Measurements from ENCODE around the gene MCF2L2. TPM values are rescaled to one million over a fixed set of nuclear protein-coding genes. Genes with fewer than 3 reads are reported as not detected.

MCF2L2 gene
- total RNA-seq, 2 experiments from 2014 or later: 6.5 to 8.2 TPM

DNA sequence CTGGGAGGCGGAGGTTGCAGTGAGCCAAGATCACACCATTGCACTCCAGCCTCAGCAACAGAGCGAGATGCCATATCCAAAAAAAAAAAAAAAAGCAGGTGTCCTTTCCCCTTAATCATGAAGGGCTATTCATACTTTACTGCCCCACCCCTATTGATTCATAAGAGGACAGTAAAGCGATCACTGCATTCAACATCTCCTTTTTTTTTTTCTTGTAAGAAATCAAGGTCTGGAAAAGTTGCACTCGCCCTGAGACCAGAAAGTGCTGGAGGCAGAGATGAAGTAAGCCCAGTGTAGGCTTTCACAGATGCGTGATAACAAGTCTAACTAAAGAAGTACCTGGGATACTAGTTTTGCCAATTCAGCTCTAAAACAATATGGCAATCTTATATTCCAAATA is 151.2 kb downstream of the MCF2L2 start:
- Mint-ChIP-seq H3K9me3 (no peaks in the 10 kb centered on the region), H3K27me3 (no peaks in the 10 kb centered on the region), H3K4me1 (no peaks in the 10 kb centered on the region), H3K27ac (no peak overlapping the region), H3K4me3 (no peak overlapping the region), H3K36me3 (peaks cover 4% of the 10 kb centered on the region)
- ATAC-seq (ENCODE audit: low read depth) (no peak), DNase-seq (no peak)
- POLR2A ChIA-PET: interaction anchor here (0.7 kb wide), 2 partner anchors 47 to 387 kb away, joined by 3 to 4 read pairs; no protein-coding TSS in a partner anchor

DNA sequence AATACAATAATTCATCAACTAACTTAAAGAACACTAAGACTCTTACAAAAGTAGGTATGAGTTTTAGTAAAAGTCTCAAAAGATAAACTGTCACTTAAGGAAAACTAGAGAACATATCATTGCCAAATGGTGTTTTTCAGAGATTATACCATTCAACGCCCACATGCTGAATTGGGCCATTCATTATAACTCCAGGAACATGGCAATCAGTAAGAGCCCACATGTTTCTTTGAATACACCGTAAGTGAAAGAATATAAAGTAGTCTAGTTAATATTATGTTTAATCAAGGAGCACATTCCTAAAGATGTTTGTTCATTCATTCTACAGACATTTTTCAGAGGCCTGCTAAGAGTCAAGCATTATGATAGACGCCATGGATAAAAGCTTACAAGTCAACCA is 152.5 kb downstream of the MCF2L2 start:
- POLR2A ChIA-PET: no interaction called here
- no peak for DNase-seq
- peaks cover 6% of the 10 kb centered on the region for H3K36me3 Mint-ChIP-seq

DNA sequence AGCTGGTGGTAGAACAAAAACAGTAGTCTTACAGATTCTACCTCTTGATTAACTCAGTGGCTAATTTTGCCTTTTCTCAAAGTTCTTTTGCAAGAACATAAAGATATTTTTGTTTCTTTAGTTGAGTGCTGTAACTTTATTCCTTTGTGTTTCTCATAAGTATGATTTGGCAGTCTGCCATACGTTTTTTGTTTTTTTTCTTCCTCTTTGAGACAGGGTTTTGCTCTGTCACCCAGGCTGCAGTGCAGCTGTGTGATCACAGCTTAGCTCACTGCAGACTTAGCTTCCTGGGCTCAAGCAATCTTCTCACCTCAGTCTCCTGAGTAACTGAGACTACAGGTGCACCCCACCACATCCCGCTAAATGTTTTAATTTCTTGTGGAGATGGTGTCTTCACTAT is 153.0 kb downstream of the MCF2L2 start:
- ATAC-seq (ENCODE audit: low read depth): peak; percentile 47
- H3K27me3 Mint-ChIP-seq: no peaks in the 10 kb centered on the region
- POLR2A ChIA-PET: no interaction called here
- no peaks in the 10 kb centered on the region for H3K4me1 Mint-ChIP-seq
- H3K27ac Mint-ChIP-seq: no peak overlapping the region
- no peaks in the 10 kb centered on the region for H3K9me3 Mint-ChIP-seq
- H3K36me3 Mint-ChIP-seq: peaks cover 6% of the 10 kb centered on the region
- no peak overlapping the region for H3K4me3 Mint-ChIP-seq
- no peak for DNase-seq

More for the DNA sequence above, 152.5 kb downstream of the MCF2L2 start:
- H3K4me3 Mint-ChIP-seq: no peak overlapping the region
- H3K4me1 Mint-ChIP-seq: no peaks in the 10 kb centered on the region
- H3K9me3 Mint-ChIP-seq: no peaks in the 10 kb centered on the region
- H3K27ac Mint-ChIP-seq: no peak overlapping the region
- no peak for ATAC-seq (ENCODE audit: low read depth)
- H3K27me3 Mint-ChIP-seq: no peaks in the 10 kb centered on the region

DNA sequence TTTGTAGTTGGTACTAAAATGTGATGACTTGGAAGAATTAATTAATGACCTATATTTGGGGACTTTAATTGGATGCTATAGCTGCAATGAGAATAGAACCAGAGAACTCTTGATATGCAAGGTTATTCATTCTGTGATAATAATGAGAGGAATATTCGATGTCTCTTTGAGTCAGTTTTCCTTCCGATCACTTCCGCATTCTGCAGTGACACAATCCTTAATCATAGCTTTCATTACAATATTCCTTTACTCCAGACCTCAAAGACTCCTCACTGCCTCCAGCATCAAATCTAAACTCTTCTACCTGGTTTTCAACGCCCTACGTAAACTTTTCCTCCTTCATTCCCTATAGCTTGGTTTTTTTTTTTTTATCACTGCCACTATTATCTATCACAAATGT is 153.8 kb downstream of the MCF2L2 start:
- ATAC-seq (ENCODE audit: low read depth) (no peak), DNase-seq (no peak)
- Mint-ChIP-seq H3K27ac (no peak overlapping the region), H3K27me3 (no peaks in the 10 kb centered on the region), H3K9me3 (no peaks in the 10 kb centered on the region), H3K36me3 (peaks cover 6% of the 10 kb centered on the region), H3K4me3 (no peak overlapping the region), H3K4me1 (no peaks in the 10 kb centered on the region)
- POLR2A ChIA-PET: interaction anchor here (1.0 kb wide), 1 partner anchor 27 kb away, joined by 3 read pairs; no protein-coding TSS in a partner anchor

DNA sequence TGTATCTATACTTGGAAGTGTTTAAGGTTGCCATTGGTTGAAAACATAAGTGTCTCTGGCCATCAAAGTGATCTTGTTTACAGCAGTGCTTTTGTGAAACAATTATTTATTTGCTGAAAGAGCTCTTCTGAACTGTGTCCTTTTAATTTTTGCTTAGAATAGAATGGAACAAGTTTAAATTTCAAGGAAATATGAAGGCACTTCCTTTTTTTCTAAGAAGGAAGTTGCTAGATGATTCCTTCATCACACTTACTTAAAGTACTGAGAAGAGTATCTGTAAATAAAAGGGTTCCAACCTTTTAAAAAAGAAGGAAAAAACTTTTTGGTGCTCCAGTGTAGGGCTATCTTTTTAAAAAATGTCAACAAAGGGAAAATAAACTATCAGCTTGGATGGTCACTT is 155.6 kb downstream of the MCF2L2 start:
- Mint-ChIP-seq H3K4me3 (no peak overlapping the region), H3K4me1 (no peaks in the 10 kb centered on the region), H3K9me3 (no peaks in the 10 kb centered on the region), H3K27ac (no peak overlapping the region), H3K27me3 (no peaks in the 10 kb centered on the region), H3K36me3 (peaks cover 4% of the 10 kb centered on the region)
- POLR2A ChIA-PET: no interaction called here
- DNase-seq (no peak), ATAC-seq (ENCODE audit: low read depth) (no peak)

DNA sequence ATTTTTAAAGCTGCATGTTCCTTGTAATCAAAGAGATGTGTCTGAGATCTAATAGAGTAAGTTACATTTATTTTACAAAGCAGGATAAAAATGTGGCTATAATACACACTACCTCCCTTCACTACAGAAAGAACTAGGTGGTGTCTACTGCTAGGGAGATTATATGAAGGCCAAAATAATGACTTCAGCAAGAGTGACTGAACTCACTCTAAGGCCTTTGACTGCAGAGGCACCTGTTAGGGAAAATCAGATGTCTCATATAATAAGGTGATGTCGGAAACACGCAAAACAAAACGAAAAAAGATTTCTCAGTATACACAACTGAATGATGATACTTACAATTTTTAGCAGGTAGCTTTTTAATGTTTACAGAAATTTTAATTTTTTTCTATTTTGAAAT is 156.3 kb downstream of the MCF2L2 start:
- POLR2A ChIA-PET: no interaction called here
- H3K36me3 Mint-ChIP-seq: peaks cover 5% of the 10 kb centered on the region
- no peaks in the 10 kb centered on the region for H3K4me1 Mint-ChIP-seq
- H3K27ac Mint-ChIP-seq: no peak overlapping the region
- no peaks in the 10 kb centered on the region for H3K27me3 Mint-ChIP-seq
- no peak overlapping the region for H3K4me3 Mint-ChIP-seq
- ATAC-seq (ENCODE audit: low read depth) (no peak), DNase-seq (no peak)
- H3K9me3 Mint-ChIP-seq: no peaks in the 10 kb centered on the region

DNA sequence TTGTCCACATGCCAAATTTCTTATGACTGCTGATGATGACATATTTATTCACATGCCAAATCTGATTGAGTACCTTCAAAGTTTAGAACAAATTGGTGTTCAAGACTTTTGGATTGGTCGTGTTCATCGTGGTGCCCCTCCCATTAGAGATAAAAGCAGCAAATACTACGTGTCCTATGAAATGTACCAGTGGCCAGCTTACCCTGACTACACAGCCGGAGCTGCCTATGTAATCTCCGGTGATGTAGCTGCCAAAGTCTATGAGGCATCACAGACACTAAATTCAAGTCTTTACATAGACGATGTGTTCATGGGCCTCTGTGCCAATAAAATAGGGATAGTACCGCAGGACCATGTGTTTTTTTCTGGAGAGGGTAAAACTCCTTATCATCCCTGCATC is 158.1 kb downstream of the MCF2L2 start:
- Mint-ChIP-seq H3K36me3 (peaks cover 8% of the 10 kb centered on the region), H3K4me1 (no peaks in the 10 kb centered on the region), H3K4me3 (no peak overlapping the region), H3K27me3 (no peaks in the 10 kb centered on the region), H3K9me3 (no peaks in the 10 kb centered on the region), H3K27ac (no peak overlapping the region)
- no peak for ATAC-seq (ENCODE audit: low read depth)
- POLR2A ChIA-PET: no interaction called here
- no peak for DNase-seq

DNA sequence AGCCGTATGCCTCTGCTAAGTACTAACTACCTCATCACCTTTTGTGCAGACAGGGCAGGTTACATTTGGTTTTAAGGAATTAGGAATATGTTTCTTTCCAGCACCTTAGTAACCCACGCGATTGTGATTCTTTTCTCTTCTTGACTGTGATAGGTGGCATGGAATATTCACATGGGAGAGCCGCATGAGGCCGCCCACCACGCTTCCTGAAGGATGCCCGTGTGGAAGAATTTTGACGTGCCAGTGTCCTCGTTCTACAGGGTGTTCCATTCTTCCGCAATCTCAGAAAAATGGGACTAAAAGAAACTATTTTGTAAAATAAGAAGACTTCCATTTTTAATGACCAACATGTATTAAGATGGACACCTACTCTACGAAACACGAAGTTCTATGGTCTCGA is 159.1 kb downstream of the MCF2L2 start:
- no peaks in the 10 kb centered on the region for H3K27me3 Mint-ChIP-seq
- ATAC-seq (ENCODE audit: low read depth): no peak
- H3K4me3 Mint-ChIP-seq: no peak overlapping the region
- H3K4me1 Mint-ChIP-seq: no peaks in the 10 kb centered on the region
- POLR2A ChIA-PET: no interaction called here
- peaks cover 7% of the 10 kb centered on the region for H3K36me3 Mint-ChIP-seq
- H3K27ac Mint-ChIP-seq: no peak overlapping the region
- no peak for DNase-seq
- H3K9me3 Mint-ChIP-seq: no peaks in the 10 kb centered on the region

DNA sequence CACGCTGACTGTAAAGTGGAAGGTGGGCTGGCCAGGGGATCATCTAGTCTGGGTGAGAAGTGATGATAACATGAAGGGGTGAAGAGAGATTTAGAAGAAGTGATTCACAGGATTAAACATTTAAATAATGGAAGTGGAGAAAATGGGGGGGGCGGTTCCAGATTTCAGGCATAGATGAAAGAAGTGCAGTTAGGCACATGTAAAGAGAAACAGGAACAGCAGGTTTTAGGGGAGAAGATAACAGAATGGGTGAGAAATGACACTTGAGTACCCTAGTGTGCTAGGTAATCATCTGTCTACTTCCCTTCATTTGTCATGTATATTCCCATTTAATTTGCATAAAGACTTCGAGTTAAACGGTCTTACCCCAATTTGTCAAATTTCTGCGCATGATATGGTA is 160.1 kb downstream of the MCF2L2 start:
- ATAC-seq (ENCODE audit: low read depth) (no peak), DNase-seq (no peak)
- H3K27ac Mint-ChIP-seq: no peak overlapping the region
- no peaks in the 10 kb centered on the region for H3K4me1 Mint-ChIP-seq
- H3K4me3 Mint-ChIP-seq: no peak overlapping the region
- POLR2A ChIA-PET: no interaction called here
- no peaks in the 10 kb centered on the region for H3K27me3 Mint-ChIP-seq
- H3K36me3 Mint-ChIP-seq: peaks cover 6% of the 10 kb centered on the region
- no peaks in the 10 kb centered on the region for H3K9me3 Mint-ChIP-seq

DNA sequence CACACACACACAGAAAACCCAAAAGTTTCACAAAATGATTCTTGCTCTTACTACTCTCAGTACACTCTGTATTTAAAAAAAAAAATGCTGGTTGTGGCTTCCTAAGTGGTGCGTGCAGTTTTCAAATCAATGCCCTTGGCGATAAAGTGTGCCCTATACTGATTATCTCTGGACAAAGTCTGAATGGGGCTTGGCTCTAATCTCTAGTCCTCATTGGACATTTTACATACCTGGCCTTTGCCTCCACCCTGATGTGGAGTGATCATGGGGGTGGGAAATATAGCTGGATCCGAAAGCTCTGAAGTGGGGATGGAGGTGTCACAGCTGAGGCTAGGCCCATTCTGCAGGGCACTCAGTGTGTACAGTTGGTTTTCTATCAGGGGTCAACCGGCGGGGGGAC is 161.3 kb downstream of the MCF2L2 start:
- Mint-ChIP-seq H3K27ac (no peak overlapping the region), H3K36me3 (peaks cover 6% of the 10 kb centered on the region), H3K27me3 (no peaks in the 10 kb centered on the region), H3K4me3 (no peak overlapping the region), H3K9me3 (no peaks in the 10 kb centered on the region), H3K4me1 (no peaks in the 10 kb centered on the region)
- POLR2A ChIA-PET: no interaction called here
- no peak for ATAC-seq (ENCODE audit: low read depth)
- DNase-seq: no peak

DNA sequence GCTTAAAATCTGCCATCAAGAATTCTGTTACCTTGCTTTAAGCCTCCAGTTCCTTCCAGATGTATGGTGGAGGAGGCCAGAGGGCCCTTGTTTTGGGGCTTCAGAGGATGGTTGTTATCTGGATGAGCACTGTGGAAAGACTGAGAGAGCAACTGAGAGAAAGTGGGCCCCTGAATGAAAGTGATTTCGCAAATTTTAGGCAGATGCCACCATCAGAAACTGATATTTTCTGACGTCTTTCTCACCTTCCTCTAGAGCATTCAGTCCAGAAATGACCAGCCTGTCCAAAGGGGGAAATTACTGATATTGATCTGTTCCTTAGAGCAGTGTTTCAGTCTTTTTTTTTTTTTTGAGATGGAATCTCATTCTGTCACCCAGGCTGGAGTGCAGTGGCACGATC is 162.0 kb downstream of the MCF2L2 start:
- POLR2A ChIA-PET: no interaction called here
- Mint-ChIP-seq H3K4me3 (no peak overlapping the region), H3K9me3 (no peaks in the 10 kb centered on the region), H3K36me3 (peaks cover 6% of the 10 kb centered on the region), H3K27ac (no peak overlapping the region), H3K4me1 (no peaks in the 10 kb centered on the region), H3K27me3 (no peaks in the 10 kb centered on the region)
- no peak for ATAC-seq (ENCODE audit: low read depth)
- no peak for DNase-seq

DNA sequence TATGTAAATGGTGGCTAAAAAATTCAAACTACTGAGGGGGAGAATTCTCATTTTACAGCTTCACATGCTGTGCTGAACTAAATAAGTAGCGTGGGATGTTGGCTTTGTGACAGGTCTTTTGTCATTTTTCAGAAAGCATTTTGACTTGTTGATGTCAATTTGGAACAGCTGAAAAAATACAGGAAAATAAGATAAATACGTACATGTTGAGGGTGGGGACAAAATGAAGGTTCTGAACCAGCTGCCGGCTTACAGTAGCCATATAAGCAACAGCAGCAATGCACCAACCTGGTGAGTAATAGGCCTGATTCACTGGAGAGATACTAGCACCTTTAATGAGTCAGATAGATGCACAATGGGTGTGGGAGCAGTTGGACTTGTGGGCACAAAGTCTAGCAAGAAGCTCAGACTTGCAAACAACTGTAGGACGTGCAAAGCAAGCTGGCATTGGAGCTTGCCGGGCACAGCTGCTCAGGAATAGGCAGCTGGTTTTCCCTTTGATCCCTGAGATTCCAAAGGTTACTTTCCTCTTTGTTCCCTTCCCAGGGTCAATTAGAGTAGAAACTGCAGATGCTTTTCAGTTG is 162.5 kb downstream of the MCF2L2 start:
- H3K4me1 Mint-ChIP-seq: no peaks in the 10 kb centered on the region
- H3K4me3 Mint-ChIP-seq: no peak overlapping the region
- H3K27me3 Mint-ChIP-seq: no peaks in the 10 kb centered on the region
- DNase-seq (no peak), ATAC-seq (ENCODE audit: low read depth) (no peak)
- H3K9me3 Mint-ChIP-seq: no peaks in the 10 kb centered on the region
- POLR2A ChIA-PET: interaction anchor here (1.6 kb wide), 1 partner anchor 11 kb away, joined by 4 read pairs; no protein-coding TSS in a partner anchor
- H3K27ac Mint-ChIP-seq: no peak overlapping the region
- peaks cover 4% of the 10 kb centered on the region for H3K36me3 Mint-ChIP-seq

DNA sequence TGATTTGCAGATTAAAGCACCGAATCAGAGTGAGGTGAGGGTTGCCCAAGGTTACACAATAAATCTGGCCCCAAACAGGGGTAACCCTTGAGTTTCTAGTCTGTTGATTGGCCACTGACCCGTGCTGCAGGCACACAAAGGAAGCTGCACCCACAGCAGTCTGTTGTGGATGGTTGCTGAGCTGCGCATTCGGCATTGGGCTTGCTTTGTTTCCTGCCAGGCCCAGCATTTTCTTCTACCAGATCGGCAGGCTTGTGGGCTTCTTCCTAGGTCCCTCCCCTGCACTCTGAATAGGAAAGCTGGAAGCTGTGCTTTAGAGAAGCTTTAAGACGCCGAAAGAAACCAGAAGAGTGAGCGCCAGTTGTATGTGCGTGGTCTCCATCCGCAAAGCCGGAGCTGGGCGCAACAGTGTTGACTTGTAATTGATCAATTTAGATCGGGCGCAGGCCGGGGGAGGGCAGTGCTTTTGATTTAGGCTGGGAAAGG is 163.2 kb downstream of the MCF2L2 start:
- no peak overlapping the region for H3K27ac Mint-ChIP-seq
- H3K27me3 Mint-ChIP-seq: no peaks in the 10 kb centered on the region
- peaks cover 4% of the 10 kb centered on the region for H3K36me3 Mint-ChIP-seq
- DNase-seq (no peak), ATAC-seq (ENCODE audit: low read depth) (no peak)
- no peaks in the 10 kb centered on the region for H3K4me1 Mint-ChIP-seq
- H3K9me3 Mint-ChIP-seq: no peaks in the 10 kb centered on the region
- POLR2A ChIA-PET: interaction anchor here (1.6 kb wide), 1 partner anchor 10 kb away, joined by 4 read pairs; no protein-coding TSS in a partner anchor
- H3K4me3 Mint-ChIP-seq: no peak overlapping the region

DNA sequence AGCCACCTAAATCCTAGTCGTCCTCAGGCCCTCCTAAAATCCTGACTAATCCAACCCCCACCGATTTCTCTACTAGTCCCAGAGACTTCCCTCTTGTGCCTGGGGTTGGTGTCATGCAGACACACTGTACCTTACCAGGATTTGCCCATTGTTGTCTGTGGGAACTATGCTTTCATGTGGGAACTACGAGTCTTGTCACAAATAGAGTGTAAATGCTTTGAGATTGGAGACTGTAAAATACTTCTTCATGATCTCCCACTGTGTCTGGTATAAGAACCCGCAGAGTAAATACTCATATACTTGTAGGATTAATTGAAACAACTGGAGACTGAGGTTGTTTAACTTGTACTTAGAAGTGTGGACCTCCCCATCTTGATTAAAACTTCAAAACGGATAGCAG is 164.2 kb downstream of the MCF2L2 start:
- no peak for ATAC-seq (ENCODE audit: low read depth)
- no peak overlapping the region for H3K27ac Mint-ChIP-seq
- peaks cover 4% of the 10 kb centered on the region for H3K36me3 Mint-ChIP-seq
- H3K27me3 Mint-ChIP-seq: peaks cover 4% of the 10 kb centered on the region
- H3K4me1 Mint-ChIP-seq: peaks cover 2% of the 10 kb centered on the region
- POLR2A ChIA-PET: no interaction called here
- H3K4me3 Mint-ChIP-seq: no peak overlapping the region
- DNase-seq: no peak
- H3K9me3 Mint-ChIP-seq: no peaks in the 10 kb centered on the region

All from activated naive CD8-positive, alpha-beta T cell treated with anti-CD3 and anti-CD28 coated beads, Interleukin-2, amount 10 ng/mL, durations not matched to agents 7 days and 5 days (primary cell).